Common myeloid progenitor, CD34-positive (primary cell): ENCODE results near the gene GALNT6.

Experiments
- CTCF ChIA-PET: fragments of 350-600 bp; sonication (Branson Sonifier 250); formaldehyde crosslinking; loops from one replicate; lab custom pipeline; 2021; ENCODE audit warnings: antibody characterized with exemption; lab: Charles Lee
- POLR2A ChIA-PET: fragments of 350-600 bp; sonication (Branson Sonifier 250); formaldehyde crosslinking; loops from one replicate; lab custom pipeline; 2021; ENCODE audit warnings: antibody characterized with exemption; lab: Charles Lee
- DNase-seq, 3 donors: peaks; one replicate each; pipeline versions ENCODE4 v3.0.0 to v3.0.0-alpha.2; 2013
- H3K27ac ChIP-seq, 2 experiments: 1 replicate in 1 of 2; 2 replicates in 1 of 2; pipeline ENCODE4 v1.7.0; 2013; ENCODE audit warnings: inconsistent platforms in 2 of 2, low read length in 2 of 2, mild to moderate bottlenecking in 2 of 2, low read depth in 1 of 2, moderate library complexity in 1 of 2; ENCODE audit not compliant: severe bottlenecking in 2 of 2, insufficient read depth in 1 of 2, poor library complexity in 1 of 2
- H3K27me3 ChIP-seq, 5 experiments: replicated peaks in 2 of 5; 1 replicate in 3 of 5; 2 replicates in 2 of 5; pipeline versions ENCODE4 v1.6.1 to v1.7.0; 2013; ENCODE audit warnings: low read length in 4 of 5, mild to moderate bottlenecking in 2 of 5, moderate library complexity in 2 of 5, inconsistent platforms in 1 of 5; ENCODE audit not compliant: insufficient read depth in 5 of 5, control insufficient read depth in 4 of 5
- H3K36me3 ChIP-seq, 4 experiments: 1 replicate in 2 of 4; 2 replicates in 2 of 4; pipeline versions ENCODE4 v1.6.1 to v1.7.0; 2013; ENCODE audit warnings: low read length in 3 of 4, control low read depth in 1 of 4, mild to moderate bottlenecking in 1 of 4; ENCODE audit not compliant: control insufficient read depth in 4 of 4, insufficient read depth in 4 of 4
- H3K4me1 ChIP-seq, 4 experiments: 1 replicate in 3 of 4; 2 replicates in 1 of 4; pipeline versions ENCODE4 v1.6.1 to v1.7.1; 2013; ENCODE audit warnings: low read length in 3 of 4, mild to moderate bottlenecking in 3 of 4, control low read depth in 1 of 4, inconsistent platforms in 1 of 4, moderate library complexity in 1 of 4; ENCODE audit not compliant: control insufficient read depth in 4 of 4, insufficient read depth in 4 of 4; ENCODE audit errors: control extremely low read depth in 1 of 4
- H3K4me3 ChIP-seq, 7 experiments: 1 replicate in 4 of 7; 2 replicates in 3 of 7; pipeline versions ENCODE4 v1.5.1 to v1.7.0; 2013; ENCODE audit warnings: mild to moderate bottlenecking in 7 of 7, low read length in 6 of 7, moderate library complexity in 6 of 7, inconsistent platforms in 2 of 7, low read depth in 2 of 7, control low read depth in 1 of 7; ENCODE audit not compliant: insufficient read depth in 4 of 7, control insufficient read depth in 1 of 7; ENCODE audit errors: extremely low read depth in 1 of 7
- H3K9me3 ChIP-seq, 5 experiments: 1 replicate in 4 of 5; 2 replicates in 1 of 5; pipeline versions ENCODE4 v1.6.1 to v1.7.1; 2013; ENCODE audit warnings: low read length in 4 of 5, mild to moderate bottlenecking in 2 of 5, inconsistent platforms in 1 of 5, low read depth in 1 of 5, moderate library complexity in 1 of 5; ENCODE audit not compliant: control insufficient read depth in 4 of 5, insufficient read depth in 2 of 5; ENCODE audit errors: control extremely low read depth in 1 of 5
- WGBS: methylation state at CpG from one replicate; pipeline ENCODE4 v1.1.5; 2013; ENCODE audit not compliant: insufficient coverage; 5-methylcytosine and 5-hydroxymethylcytosine counted together

GALNT6 gene

DNA sequence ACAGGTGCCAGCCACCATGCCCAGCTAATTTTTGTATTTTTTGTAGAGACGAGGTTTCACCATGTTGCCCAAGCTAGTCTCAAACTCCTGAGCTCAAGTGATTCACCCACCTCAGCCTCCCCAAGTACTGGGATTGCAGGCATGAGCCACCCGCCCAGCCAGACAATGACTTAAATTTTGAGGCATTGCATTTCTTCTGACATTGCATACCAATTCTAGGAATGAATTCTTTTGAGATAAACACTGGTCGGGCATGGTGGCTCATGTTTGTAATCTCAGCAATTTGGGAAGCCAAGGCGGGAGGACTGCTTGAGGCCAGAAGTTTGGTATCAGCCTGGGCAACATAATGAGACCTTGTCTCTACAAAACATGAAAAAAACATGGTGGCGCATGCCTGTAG lies 42.2 kb downstream of the GALNT6 start:
- Histone ChIP-seq H3K36me3 (peaks cover 0 to 3% (median 0%) of the 10 kb centered on the region in 4 experiments), H3K4me3 (no peak overlapping the region), H3K27me3 (no peaks in the 10 kb centered on the region), H3K4me1 (peaks cover 0 to 6% (median 4%) of the 10 kb centered on the region in 4 experiments), H3K27ac (no peak overlapping the region), H3K9me3 (no peaks in the 10 kb centered on the region)
- ChIA-PET CTCF (interaction anchor here (1.3 to 27.3 kb wide), 6 partner anchors 8 to 184 kb away, joined by 3 to 666 read pairs (median 22); partner anchors contain the start of gene BIN2), POLR2A (no interaction called here)
- DNase-seq: no peak
- 100% methylated on average over 5 of the region's 5 CpGs for WGBS

- no peak overlapping the region for H3K27ac ChIP-seq
- peaks cover 0 to 6% (median 4%) of the 10 kb centered on the region in 4 experiments for H3K4me1 ChIP-seq
- POLR2A ChIA-PET: no interaction called here
- 100% methylated on average over 3 of the region's 4 CpGs for WGBS
- CTCF ChIA-PET: interaction anchor here (0.6 to 27.3 kb wide), 4 partner anchors 8 to 86 kb away, joined by 3 to 666 read pairs (median 21); partner anchors contain the start of gene BIN2
- H3K4me3 ChIP-seq: no peak overlapping the region
- H3K36me3 ChIP-seq: no peaks in the 10 kb centered on the region
- no peaks in the 10 kb centered on the region for H3K27me3 ChIP-seq
- DNase-seq: no peak
- H3K9me3 ChIP-seq: no peaks in the 10 kb centered on the region
These were observed 43.1 kb downstream of the GALNT6 start for GRCh38 chr12:51348116-51348515.

GRCh38 chr12:51346581-51346980 lies 44.6 kb downstream of the GALNT6 start, which contains the start of gene CELA1:
Gene CELA1 (minus strand): TSS chr12:51346679. CDS start chr12:51346638, 41 bp downstream.
- POLR2A ChIA-PET: no interaction called here
- Histone ChIP-seq H3K9me3 (no peaks in the 10 kb centered on the region), H3K4me1 (peaks cover 0 to 7% (median 5%) of the 10 kb centered on the region in 4 experiments), H3K36me3 (no peaks in the 10 kb centered on the region), H3K27me3 (no peaks in the 10 kb centered on the region), H3K27ac (no peak within 1 kb of the TSS), H3K4me3 (no peak within 1 kb of the TSS)
- 100% methylated on average over 2 of the region's 3 CpGs for WGBS
- CTCF ChIA-PET: interaction anchor here (27.3 kb wide), 1 partner anchor 32 kb away, joined by 666 read pairs; the partner anchor contains the start of gene BIN2
- no peak for DNase-seq

DNA sequence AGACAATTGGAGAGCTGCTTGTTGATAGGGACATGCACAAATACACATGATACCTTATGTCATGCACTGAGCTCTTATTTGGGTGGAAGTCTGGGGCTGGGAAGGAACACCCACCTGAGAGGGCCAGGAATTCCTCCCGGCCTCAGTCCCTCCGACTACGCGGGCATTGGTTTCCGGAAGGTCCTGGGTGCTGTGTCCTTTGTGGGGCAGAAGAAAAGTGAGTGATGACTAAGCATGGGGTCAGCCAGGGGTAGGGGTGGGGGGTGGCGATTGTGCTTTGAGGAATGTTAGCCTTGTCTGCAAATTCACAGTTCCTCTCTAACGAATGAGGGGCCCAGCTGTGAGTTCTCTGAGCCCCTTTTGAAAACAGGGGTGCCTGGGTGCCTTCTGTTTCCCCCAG lies 45.5 kb downstream of the GALNT6 start:
- Histone ChIP-seq H3K27ac (no peak overlapping the region), H3K4me1 (peaks cover 2 to 12% (median 10%) of the 10 kb centered on the region in 4 experiments), H3K36me3 (no peaks in the 10 kb centered on the region), H3K9me3 (no peaks in the 10 kb centered on the region), H3K4me3 (no peak overlapping the region), H3K27me3 (no peaks in the 10 kb centered on the region)
- POLR2A ChIA-PET: interaction anchor here (0.6 kb wide), 1 partner anchor 61 kb away, joined by 6 read pairs; no protein-coding TSS in a partner anchor
- CTCF ChIA-PET: interaction anchor here (1.1 to 27.3 kb wide), 3 partner anchors 16 to 83 kb away, joined by 3 to 666 read pairs (median 3); partner anchors contain the start of gene BIN2
- 43% methylated on average over 6 of the region's 7 CpGs for WGBS
- peak in 1 of 3 donors; percentile 41 for DNase-seq

- DNase-seq: no peak
- POLR2A ChIA-PET: no interaction called here
- H3K9me3 ChIP-seq: no peaks in the 10 kb centered on the region
- no peak overlapping the region for H3K4me3 ChIP-seq
- WGBS: 93% methylated on average over 2 of the region's 2 CpGs
- H3K27ac ChIP-seq: no peak overlapping the region
- H3K36me3 ChIP-seq: no peaks in the 10 kb centered on the region
- H3K27me3 ChIP-seq: no peaks in the 10 kb centered on the region
- peaks cover 2 to 12% (median 10%) of the 10 kb centered on the region in 4 experiments for H3K4me1 ChIP-seq
- CTCF ChIA-PET: interaction anchor here (0.5 to 27.3 kb wide), 6 partner anchors 12 to 92 kb away, joined by 3 to 666 read pairs (median 4); partner anchors contain the start of gene BIN2
These were observed 48.0 kb downstream of the GALNT6 start for GRCh38 chr12:51343201-51343600.

DNA sequence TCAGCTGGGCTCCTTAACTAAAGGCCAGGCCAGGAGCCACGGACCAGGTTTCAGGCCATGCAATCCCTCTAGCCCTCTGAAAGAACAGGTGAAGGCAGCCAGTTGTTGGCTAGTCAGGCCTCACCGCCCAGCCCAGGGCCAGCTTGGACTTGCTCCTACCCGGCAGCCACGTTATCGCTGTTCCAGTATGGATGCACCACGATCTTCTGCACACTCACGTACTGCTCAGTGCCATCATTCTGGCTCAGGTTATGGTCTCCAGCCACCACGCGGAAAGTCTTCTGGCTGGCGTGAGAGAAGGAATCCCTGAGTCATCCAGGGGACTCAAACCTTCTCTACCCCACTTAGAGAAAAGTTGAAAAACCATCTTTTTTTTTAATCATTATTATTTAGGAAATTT lies 48.8 kb downstream of the GALNT6 start:
- CTCF ChIA-PET: interaction anchor here (0.8 to 27.3 kb wide), 8 partner anchors 8 to 99 kb away, joined by 3 to 666 read pairs (median 12); partner anchors contain the start of gene BIN2
- POLR2A ChIA-PET: no interaction called here
- no peaks in the 10 kb centered on the region for H3K9me3 ChIP-seq

More for the DNA sequence above, 48.8 kb downstream of the GALNT6 start:
- peaks cover 2 to 12% (median 10%) of the 10 kb centered on the region in 4 experiments for H3K4me1 ChIP-seq
- DNase-seq: no peak
- H3K27ac ChIP-seq: no peak overlapping the region
- no peaks in the 10 kb centered on the region for H3K36me3 ChIP-seq
- H3K27me3 ChIP-seq: no peaks in the 10 kb centered on the region
- 96% methylated on average over 7 of the region's 10 CpGs for WGBS
- H3K4me3 ChIP-seq: no peak overlapping the region
